Liver (tissue), 3 donors: ENCODE data around the gene ITIH1.

Experiments used
- NR2F2 ChIP-seq: IDR thresholded peaks from 2 replicates; pipeline ENCODE4 v1.6.1; 2016; ENCODE audit warnings: antibody characterized with exemption
- ZBTB33 ChIP-seq: IDR thresholded peaks from 2 replicates; pipeline ENCODE4 v1.6.1; 2016; ENCODE audit warnings: antibody characterized with exemption
- TF ChIP-seq, protein P1 (sequence below): fragments of 150-350 bp; IDR thresholded peaks from 2 replicates; pipeline ENCODE4 v1.5.1; 2017; ENCODE audit warnings: improper control_type of control experiment, low read depth, low read length; ENCODE audit not compliant: missing input control
- donor health status: healthy.
- donor health status: healthy.

DNA sequence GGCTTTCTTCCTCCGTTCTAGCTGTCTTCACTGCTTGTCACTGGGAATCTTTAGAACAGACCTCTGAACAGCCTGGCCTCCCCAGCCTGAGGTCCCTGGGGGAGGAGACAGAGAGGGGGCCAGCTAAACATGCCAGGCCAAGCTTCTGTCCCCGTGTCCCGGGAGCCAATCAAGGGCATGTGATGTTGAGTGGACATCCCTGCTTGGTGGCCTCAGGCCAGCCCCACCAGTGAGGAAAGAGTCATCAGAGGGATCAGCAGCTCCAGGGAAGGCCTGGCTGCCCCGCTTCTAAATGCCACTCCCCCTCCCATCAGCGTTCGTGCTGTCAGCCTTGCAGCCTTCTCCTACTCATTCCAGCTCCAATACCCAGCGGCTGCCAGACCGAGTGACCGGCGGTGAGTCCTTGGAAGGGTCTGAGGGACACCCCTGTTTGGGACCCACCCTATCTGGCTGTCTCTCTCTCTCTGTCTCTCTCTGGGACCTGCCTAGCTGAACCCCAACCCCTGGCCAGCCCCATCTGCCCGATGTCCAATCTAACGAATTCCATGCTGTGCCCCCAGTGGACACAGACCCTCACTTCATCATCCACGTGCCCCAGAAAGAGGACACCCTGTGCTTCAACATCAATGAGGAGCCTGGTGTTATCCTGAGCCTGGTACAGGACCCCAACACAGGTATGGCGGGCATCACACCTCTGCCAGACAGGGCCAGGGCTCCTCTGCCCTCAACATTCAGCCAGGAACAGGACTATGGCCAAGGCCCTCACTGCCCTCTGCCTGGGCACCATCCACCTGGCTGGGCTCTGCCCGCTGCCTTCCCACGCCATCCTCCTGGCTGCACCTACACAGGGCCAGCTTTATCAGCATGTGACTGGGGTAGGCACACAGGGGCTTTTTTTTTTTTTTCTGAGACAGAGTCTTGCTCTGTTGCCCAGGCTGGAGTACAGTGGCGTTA lies 10.6 kb downstream of the ITIH1 start:
- TF ChIP-seq, protein P1, sequence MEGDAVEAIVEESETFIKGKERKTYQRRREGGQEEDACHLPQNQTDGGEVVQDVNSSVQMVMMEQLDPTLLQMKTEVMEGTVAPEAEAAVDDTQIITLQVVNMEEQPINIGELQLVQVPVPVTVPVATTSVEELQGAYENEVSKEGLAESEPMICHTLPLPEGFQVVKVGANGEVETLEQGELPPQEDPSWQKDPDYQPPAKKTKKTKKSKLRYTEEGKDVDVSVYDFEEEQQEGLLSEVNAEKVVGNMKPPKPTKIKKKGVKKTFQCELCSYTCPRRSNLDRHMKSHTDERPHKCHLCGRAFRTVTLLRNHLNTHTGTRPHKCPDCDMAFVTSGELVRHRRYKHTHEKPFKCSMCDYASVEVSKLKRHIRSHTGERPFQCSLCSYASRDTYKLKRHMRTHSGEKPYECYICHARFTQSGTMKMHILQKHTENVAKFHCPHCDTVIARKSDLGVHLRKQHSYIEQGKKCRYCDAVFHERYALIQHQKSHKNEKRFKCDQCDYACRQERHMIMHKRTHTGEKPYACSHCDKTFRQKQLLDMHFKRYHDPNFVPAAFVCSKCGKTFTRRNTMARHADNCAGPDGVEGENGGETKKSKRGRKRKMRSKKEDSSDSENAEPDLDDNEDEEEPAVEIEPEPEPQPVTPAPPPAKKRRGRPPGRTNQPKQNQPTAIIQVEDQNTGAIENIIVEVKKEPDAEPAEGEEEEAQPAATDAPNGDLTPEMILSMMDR = no peak
- TF ChIP-seq NR2F2 (no peak), ZBTB33 (no peak)
